SHP77 treated with DMSO at 0.1 percent for 48 hours (cell line): ENCODE data around the gene ABCA9.

Source experiments
- DNase-seq: peaks from one replicate; lab custom pipeline; 2025; lab: John Stamatoyannopoulos, UW

The ABCA9 gene

GRCh38 chr17:69067274-69068047, 6.7 kb upstream of the ABCA9 start:
- no peak for DNase-seq

GRCh38 chr17:69066482-69066881, 5.8 kb upstream of the ABCA9 start:
- no peak for DNase-seq

- no peak for DNase-seq
Measured at GRCh38 chr17:69065113-69065512, 4.4 kb upstream of the ABCA9 start.

DNA sequence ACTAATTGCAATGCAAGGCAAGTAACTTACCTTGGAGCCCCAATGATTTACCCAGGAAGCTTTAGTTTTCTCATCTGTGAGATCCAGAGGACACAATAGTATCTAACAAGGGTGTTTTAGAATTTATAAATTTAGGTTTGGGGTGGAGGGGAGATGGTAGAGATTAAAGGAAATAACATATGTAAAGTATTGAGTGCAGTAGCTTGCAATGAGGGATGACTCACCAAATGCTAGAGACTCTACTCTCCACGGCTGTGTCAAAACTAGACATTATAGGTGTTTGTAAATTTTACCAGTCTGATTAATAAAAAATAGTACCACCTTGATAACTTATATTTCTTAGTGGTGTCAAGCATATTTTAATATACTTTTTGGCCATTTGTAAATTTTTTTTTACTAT, 3.7 kb upstream of the ABCA9 start:
- no peak for DNase-seq

GRCh38 chr17:69064001-69064400, 3.3 kb upstream of the ABCA9 start:
- DNase-seq: no peak

DNA sequence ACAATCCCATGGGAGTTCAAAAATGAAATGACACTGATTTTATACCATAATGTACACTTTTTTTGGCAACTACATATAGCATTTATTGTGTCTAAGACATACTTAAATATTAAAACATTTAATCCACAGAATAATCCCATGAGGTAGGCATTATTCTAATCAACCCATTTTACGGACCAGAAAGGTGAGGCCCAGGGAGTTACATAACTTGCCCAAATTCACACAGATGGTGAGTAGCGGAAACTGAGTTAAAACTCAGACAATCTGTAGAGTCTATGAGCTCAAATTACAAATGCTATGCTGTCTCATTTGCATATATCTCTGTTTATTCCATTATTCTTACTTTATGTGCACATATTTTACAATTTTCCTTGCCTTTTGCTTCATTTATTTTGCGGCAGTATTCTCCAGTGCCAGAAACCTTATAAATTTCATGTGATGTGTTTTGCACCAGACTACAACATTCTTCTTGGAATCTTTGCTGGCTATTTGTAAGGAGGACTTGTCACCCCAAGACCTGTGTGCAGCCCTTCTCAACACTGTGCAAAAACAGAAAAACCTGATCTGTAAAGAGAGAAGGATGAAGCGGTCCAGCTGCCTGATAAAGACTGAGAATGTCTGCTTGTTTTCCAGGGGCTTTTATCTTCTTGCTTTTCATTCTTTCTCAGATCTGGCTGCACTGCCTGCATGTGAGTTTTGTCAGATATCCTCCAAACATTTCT, 2.3 kb upstream of the ABCA9 start:
- DNase-seq: no peak

- DNase-seq: no peak
Measured at GRCh38 chr17:69061721-69062556, 1.2 kb upstream of the ABCA9 start.

- no peak for DNase-seq
Measured at GRCh38 chr17:69059458-69060175, 1.1 kb downstream of the ABCA9 start.

DNA sequence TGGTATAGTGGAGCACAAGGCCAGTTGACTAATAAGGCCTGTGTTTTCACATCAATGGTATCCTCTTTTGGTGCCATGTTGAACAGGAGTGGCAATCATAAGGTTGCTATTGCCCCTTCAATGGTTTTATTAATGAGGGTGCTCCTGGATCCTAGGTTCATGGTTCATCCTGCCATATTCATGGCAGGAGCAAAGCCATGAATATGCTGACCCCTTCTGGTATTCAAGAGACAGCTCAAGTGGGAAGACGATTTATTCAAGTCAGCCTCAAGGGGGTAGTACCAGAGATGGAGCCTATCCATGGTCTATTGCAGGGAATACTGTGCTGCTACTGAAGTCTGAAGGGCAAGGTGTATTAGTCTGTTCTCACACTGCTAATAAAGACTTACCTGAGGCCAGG, 2.6 kb downstream of the ABCA9 start:
- no peak for DNase-seq

DNA sequence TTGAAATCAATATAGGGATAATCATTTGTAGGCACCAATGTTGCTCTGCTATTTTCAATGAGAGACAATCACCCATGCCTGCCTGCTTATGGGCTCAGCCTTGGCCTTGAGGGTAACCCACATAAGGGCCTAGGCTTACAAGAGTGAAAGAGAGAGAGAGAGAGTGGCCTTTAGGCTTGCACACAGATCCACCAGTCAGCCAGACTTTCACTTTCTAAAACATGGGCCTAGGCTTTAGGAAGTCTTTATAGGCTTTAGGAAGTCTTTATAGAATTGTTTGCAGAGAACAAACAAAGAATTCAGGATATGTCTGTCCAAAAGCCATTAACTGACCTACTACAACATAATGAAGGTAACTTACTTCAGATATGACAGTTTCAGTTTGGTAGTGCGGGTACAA, 3.4 kb downstream of the ABCA9 start:
- DNase-seq: no peak

DNA sequence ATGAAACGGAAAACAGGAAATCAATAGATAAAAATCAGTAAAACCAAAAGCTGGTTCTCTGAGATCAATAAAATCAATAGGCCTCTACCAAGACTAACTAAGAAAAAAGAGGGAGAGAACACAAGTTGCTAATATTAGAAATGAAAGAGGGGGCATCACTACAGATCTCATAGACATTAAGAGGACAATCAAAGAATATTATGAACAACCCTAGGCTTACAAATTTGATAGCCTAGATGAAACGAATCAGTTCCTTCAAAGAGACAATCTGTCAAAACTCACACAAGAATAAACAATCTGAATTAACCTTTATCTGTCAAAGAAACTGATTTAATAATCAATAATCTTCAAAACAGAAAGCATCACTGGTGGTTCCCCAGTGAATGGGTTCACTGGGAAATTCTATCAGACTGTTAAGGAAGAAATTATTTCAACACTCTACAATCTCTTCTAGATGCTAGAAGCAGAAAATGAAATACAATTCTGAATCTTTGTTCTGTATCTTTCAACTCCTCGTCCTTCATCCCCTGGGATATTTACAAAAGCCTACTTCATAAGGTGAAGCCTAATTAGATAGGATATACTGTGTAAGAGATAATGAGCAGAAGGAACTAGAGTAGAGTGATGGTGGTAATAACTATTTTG, 4.4 kb downstream of the ABCA9 start:
- no peak for DNase-seq

DNA sequence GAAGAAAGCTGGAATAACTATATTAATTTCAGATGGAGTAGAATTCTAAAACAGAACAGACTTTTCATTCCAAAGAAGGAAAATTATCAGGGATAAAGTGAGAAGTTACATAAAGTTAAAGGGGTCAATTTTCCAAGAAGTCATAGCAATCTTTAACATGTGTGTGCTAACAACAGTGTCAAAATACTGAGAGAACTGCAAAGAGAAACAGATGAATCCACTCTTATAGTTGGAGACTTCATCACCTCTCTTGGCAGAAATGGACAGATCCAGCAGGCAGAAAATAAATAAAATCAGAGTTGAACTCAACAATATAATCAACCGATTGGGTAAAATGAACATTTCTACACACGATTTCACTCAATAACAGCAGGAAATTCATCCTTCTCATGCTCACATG, 5.4 kb downstream of the ABCA9 start:
- no peak for DNase-seq

DNA sequence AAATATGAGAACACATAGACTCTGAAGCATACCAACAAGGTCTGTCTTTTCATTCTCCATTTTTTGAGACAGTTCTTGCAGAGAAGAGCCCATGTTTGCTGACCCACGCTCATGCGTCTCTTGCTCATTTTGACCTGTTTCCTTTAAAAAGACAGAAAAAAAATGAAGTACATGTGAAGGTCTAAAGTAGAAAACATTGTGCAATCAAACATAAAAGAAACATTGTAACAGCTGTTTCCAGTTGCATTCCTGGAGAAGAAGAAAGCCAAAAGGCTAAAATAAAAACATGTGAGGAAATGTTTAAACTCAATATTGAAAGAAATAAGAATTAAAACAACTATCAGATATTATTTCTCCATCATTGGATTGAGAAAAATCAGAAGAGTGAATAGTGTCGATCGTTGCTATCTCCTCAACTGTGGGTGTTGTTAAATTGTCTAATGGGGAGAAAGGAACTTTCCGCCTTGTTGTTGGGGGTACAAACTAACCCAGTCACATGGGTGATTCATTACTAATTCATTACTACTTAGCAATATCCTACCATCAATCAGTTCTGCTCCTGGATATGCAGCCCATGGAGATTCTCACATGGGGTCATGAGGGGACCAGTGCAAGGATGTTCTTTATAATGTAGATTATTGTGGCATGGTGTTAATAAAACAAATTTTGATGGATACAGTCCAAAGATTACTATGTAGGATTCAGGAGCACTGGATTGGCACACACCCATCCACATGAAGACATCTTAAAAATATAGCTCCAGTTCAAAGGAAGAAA, 9.5 kb downstream of the ABCA9 start:
- no peak for DNase-seq

DNA sequence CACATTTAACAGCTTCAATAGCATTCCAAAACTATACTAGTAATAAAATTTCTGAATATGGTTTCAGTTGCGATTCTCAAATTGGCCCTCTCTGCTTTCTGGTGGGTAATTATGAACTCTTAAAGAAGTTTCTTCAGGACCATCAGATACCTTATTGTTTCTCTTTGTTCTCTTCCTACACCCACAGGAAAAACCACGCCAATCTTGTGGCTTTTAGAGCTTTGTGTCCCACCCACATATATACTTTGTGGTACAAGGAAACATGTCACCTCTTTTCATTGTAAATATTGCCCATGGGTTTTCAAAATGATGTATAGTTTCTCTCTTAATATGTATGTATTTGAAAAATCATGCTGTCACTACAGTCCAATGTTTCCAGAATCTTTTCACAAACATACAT, 12.1 kb downstream of the ABCA9 start:
- DNase-seq: no peak

DNA sequence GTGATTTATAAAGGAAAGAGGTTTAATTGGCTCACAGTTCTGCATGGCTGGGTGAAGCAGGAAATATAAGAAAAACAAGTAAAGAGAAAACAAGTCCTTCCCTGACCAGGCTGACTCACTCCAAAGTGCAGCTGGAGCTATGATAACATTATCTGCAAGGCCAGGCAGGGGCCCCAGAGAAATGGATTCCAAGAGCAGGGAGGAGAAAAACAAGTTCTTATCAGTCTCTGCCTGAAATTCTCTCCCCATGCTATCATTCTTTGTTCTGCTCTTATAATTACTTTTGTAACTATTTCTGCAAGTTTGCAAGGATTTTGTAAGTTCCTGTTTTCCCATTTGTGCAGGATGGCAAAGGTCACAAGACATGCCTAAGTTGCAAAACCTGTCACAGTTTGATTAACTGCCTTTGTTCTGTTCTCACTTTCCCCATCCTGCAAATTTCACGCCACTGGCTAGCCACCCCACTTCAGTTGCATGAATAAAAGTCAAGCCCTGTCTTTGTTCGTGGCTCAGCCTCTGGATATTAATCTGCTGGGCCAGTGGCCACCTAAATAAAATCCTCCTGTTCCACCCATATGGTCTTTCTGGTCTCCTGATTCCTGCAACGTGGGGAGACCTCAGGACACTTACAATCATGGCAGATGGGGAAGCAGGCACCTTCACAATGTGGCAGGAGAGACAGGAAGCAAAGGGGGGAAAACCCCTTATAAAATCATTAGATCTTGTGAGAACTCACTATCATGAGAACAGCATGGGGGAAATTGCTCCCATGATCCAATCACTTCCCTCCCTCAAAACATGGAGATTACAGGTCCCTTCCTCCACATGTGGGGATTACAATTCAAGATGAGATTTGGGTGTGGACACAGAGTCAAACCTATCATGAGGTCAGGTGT, 13.1 kb downstream of the ABCA9 start:
- DNase-seq: no peak

DNA sequence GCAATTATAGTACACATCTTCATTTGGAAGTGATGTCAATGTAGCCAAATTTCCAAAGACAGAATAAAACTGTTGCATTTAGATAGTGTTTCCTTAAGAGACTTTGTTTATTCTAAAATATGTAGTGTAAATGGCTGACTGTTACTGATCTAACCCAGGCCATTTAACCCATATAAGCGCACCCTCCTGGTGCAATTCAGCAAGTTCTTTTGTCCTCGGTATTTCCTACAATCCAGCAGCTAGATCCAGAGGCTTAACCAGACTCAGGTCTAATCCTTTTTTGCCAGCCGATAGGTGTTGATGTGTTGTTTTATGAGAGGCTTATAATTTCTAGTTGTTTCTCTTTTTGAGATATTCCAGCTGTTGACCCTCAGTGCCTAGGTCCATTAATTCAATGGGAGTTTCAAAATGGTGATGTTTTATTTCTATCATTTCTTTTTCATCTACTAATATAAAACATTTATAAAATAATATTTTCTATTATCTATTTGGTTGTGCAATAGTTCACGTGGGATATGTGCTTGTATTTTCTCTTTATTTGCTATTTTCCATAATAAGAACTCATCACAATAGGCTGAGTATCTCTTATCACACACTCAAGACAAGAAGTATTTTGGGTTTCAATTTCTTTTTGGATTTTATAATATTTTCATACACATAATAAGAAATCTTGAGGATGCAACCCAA, 14.5 kb downstream of the ABCA9 start:
- no peak for DNase-seq

DNA sequence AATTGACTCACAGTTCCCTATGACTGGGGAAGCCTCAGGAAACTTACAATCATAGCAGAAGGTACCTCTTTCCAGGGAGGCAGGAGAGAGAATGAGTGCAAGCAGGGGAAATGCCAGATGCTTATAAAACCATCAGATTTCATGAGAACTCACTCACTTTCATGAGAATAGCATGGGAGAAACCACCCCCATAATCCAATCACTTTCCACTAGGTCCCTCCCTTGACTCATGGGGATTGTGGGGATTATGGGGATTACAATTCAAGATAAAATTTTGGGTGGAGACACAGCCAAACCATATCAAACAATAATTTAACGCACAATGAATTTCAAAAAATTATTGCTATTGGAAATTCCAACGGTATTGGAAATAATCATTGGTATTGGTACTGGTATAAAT, 15.1 kb downstream of the ABCA9 start:
- no peak for DNase-seq

DNA sequence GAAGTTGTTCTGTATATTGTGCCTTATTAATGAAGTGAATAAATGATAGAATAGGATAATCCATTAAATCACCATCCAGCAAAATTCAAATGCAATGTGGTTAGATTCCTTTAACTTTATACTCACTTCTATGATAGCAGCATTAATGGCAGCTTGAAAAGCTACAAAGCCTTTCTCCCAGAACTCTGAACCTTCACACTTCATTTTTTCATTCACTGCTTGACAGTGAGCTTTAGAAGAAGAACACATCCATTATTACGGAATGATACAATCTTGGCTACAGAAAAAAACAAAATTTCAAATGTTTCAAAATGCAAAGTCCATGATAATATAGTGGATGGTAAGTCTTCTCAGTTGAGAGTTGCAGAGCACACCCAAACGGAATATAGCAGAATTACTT, 16.4 kb downstream of the ABCA9 start:
- no peak for DNase-seq

DNA sequence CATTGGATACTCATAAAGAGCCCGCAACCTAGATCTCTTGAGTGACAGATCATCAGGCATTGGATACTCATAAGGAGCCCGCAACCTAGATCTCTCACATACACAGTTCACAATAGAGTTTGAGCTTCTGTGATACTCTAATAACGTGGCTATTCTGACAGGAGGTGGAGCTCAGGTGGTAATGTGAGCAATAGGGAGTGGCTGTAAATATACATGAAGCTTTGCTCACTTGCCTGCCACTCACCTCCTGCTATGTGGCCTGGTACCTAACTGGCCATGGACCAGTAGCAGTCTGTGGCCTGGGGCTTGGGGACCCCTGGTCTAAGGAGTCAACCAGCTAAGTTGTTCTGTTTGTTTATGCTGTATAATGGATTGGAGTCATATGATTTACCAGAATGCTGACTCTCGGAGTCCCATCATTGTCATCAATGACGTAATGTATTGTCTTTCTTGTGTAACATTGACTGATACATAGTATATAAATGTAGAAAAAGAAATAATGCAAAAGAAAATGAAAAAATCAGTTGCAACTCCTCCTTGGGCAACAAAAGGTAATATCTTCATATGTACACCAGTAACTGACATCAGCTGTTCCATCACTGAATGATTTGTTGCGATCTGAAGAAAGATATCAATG, 17.5 kb downstream of the ABCA9 start:
- DNase-seq: no peak
